ENCODE results near the gene MRFAP1L1.

The MRFAP1L1 gene

DNA sequence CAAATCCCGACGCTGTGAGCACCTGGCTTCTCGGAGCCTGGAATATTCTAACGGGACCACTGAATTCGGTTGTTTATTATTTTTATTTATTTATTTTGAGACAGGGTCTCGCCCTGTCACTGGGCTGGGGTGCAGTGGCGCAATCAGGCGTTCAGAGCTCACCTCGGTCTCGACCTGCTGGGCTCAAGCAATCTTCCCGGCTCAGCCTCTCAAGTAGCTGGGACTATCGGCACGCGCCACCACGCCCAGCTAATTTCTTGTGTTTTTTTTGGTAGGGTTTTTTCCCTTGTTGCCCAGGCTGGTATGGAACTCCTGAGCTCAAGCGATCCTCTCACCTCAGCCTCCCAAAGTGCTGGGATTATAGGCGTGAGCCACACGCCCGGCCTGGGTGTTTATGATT is 37.5 kb downstream of the MRFAP1L1 start:
- ChIA-PET CTCF (interaction anchor here (1.0 to 1.9 kb wide), 3 partner anchors 8 to 44 kb away, joined by 3 to 4 read pairs (median 3); partner anchors contain the start of gene BLOC1S4), POLR2A (no interaction called here)
- DNase-seq (ENCODE audit: extremely low spot score) = no peak
- TF ChIP-seq CTCF (IDR thresholded peaks at IDR 0.05; ENCODE audit: control extremely low read depth, extremely low read depth, low read depth, missing control alignments) = no peak

- ChIA-PET POLR2A (no interaction called here), CTCF (interaction anchor here (1.0 to 1.9 kb wide), 3 partner anchors 8 to 45 kb away, joined by 3 to 4 read pairs (median 3); partner anchors contain the start of gene BLOC1S4)
These were observed 38.0 kb downstream of the MRFAP1L1 start for GRCh38 chr4:6671648-6672047.

GRCh38 chr4:6668391-6668790 is 41.3 kb downstream of the MRFAP1L1 start:
- CTCF ChIA-PET = no interaction called here
- DNase-seq (ENCODE audit: extremely low spot score) = no peak
- POLR2A ChIA-PET = interaction anchor here (0.7 kb wide), 1 partner anchor 93 kb away, joined by 3 read pairs; the partner anchor contains the start of gene MAN2B2
- TF ChIP-seq CTCF (IDR thresholded peaks at IDR 0.05; ENCODE audit: control extremely low read depth, extremely low read depth, low read depth, missing control alignments) = no peak

More at GRCh38 chr4:6671648-6672047, 38.0 kb downstream of the MRFAP1L1 start:
- no peak for DNase-seq (ENCODE audit: extremely low spot score)
- TF ChIP-seq CTCF (IDR thresholded peaks at IDR 0.05; ENCODE audit: control extremely low read depth, extremely low read depth, low read depth, missing control alignments) = no peak

GRCh38 chr4:6665320-6665654 is 44.4 kb downstream of the MRFAP1L1 start:
- CTCF ChIA-PET = no interaction called here
- DNase-seq (ENCODE audit: extremely low spot score) = no peak
- TF ChIP-seq CTCF (IDR thresholded peaks at IDR 0.05; ENCODE audit: control extremely low read depth, extremely low read depth, low read depth, missing control alignments) = no peak
- POLR2A ChIA-PET = no interaction called here

DNA sequence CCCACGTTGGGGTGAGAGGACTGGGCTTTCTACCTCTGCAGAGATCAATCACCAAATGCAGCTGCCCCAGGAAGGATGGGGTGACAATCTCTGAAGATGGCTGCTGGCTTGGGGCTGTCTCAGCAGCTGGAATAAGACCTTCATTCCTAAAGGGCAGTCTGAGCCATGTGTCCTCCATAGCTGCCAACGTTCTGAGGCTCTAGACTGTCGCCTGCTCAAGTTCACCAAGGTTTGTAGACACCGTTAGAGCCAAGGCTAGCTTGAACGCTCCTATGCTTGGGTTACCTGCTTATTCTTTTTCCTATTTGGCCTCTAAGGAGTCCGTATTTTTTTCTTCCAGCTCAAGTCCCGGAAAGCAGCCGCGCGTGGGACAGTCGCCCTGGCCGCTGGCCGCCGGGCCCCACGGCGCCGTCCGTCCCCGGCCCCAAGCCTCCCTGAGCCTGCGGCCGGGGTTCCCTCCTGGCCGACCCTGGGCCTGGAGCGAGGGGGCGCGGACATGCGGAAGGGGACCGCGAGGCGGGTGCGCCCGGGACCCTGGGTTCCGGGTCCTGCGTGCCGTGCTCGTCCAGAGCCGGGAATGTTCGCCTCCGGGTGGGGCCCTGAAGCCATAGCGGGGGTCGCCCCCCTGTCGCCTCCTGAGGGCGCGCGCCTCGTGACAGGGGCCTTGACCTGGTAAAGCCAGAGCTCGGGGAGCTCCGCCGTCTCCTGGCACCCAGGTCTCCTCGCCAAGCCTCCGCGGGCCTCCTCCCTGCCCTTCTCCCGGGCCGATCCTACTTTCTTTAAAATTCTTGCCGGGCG is 45.9 kb downstream of the MRFAP1L1 start:
- CTCF ChIA-PET = interaction anchor here (0.8 to 2.5 kb wide), 5 partner anchors 8 to 40 kb away, joined by 3 to 14 read pairs (median 3); a partner anchor contains a TSS
- no peak for DNase-seq (ENCODE audit: extremely low spot score)
- POLR2A ChIA-PET = no interaction called here
- TF ChIP-seq CTCF (IDR thresholded peaks at IDR 0.05; ENCODE audit: control extremely low read depth, extremely low read depth, low read depth, missing control alignments) = no peak

- ChIA-PET CTCF (interaction anchor here (1.3 to 2.5 kb wide), 3 partner anchors 9 to 25 kb away, joined by 3 to 14 read pairs (median 4); a partner anchor contains a TSS), POLR2A (no interaction called here)
- DNase-seq (ENCODE audit: extremely low spot score) = no peak
- TF ChIP-seq CTCF (IDR thresholded peaks at IDR 0.05; ENCODE audit: control extremely low read depth, extremely low read depth, low read depth, missing control alignments) = no peak
These were observed 47.1 kb downstream of the MRFAP1L1 start for GRCh38 chr4:6662591-6662990.
